Measurements from ENCODE around the gene PTPRK. TPM values are rescaled to one million over a fixed set of nuclear protein-coding genes. Genes with fewer than 3 reads are reported as not detected.

PTPRK gene
- total RNA-seq, 1 experiment from 2014 or later = 34.2 TPM

- POLR2A ChIA-PET = no interaction called here
- intact Hi-C loops (cut with micrococcal nuclease) = no loop called here
- no peak for TF ChIP-seq ATF3 (IDR thresholded peaks at IDR 0.05)
- TF ChIP-seq JUND (IDR thresholded peaks at IDR 0.05) = no peak
- TF ChIP-seq YY1 (IDR thresholded peaks at IDR 0.05; ENCODE audit: extremely low read depth, insufficient replicate concordance, low read depth, low read length) = no peak
- TF ChIP-seq EGR1 (IDR thresholded peaks at IDR 0.05; ENCODE audit: low read depth) = no peak
- TF ChIP-seq ZNF274 (IDR thresholded peaks at IDR 0.05; ENCODE audit: low read depth, low read length) = no peak
- no peak for TF ChIP-seq SRF (IDR thresholded peaks at IDR 0.05; ENCODE audit: low read depth)
- no peak for TF ChIP-seq POLR2A (IDR thresholded peaks at IDR 0.05; ENCODE audit: borderline replicate concordance, extremely low read depth, insufficient read depth, insufficient read length)
- TF ChIP-seq CEBPB (IDR thresholded peaks at IDR 0.05; ENCODE audit: low read depth) = no peak
- no peak for TF ChIP-seq MAX (IDR thresholded peaks at IDR 0.05)
- TF ChIP-seq RAD21 (IDR thresholded peaks at IDR 0.05; ENCODE audit: low read depth) = no peak
- TF ChIP-seq CTCF (IDR thresholded peaks at IDR 0.05 in 2 of 3, conservative IDR thresholded peaks at IDR 0.05 in 1 of 3; ENCODE audit: borderline replicate concordance in 1 of 3, insufficient read depth in 1 of 3, low read depth in 2 of 3, low read length in 2 of 3) = no peak
- no peak for TF ChIP-seq ELF1 (IDR thresholded peaks at IDR 0.05; ENCODE audit: borderline replicate concordance, low read depth)
- TF ChIP-seq ZBTB33 (IDR thresholded peaks at IDR 0.05; ENCODE audit: extremely low read depth, insufficient replicate concordance, low read length) = no peak
- TF ChIP-seq EZH2phosphoT487 (IDR thresholded peaks at IDR 0.05; ENCODE audit: borderline replicate concordance) = no peak
- H3K36me3 ChIP-seq (ENCODE audit: control insufficient read depth in 1 of 2, insufficient read depth in 2 of 2, low read length in 2 of 2) = no peaks in the 10 kb centered on the region
- no peaks in the 10 kb centered on the region for H3K27me3 ChIP-seq (ENCODE audit: insufficient read depth, low read length)
- no peaks in the 10 kb centered on the region for H3K9me2 ChIP-seq (ENCODE audit: insufficient read depth)
- peaks cover 9 to 16% of the 10 kb centered on the region in 2 experiments; a peak in 3 of 4 replicates for H3K4me1 ChIP-seq (ENCODE audit: control insufficient read depth in 1 of 2, insufficient read depth in 2 of 2, low read length in 2 of 2)
- no peak overlapping the region for H3K4me3 ChIP-seq (replicated peaks in 1 of 2; ENCODE audit: low read depth in 1 of 2, low read length in 2 of 2)
- H3K9ac ChIP-seq (ENCODE audit: low read length) = no peak overlapping the region
- RAD21 ChIA-PET (ENCODE audit: low non-redundant PET in 1 of 2, low total read pairs in 2 of 2, uncharacterized antibody in 2 of 2, unreplicated experiment in 2 of 2) = no interaction called here
- H3K79me2 ChIP-seq (ENCODE audit: insufficient read depth, low read length) = no peaks in the 10 kb centered on the region
- DNase-seq (ENCODE audit: low read depth, low spot score) (no peak), ATAC-seq (no peak)
- H4K20me1 ChIP-seq (ENCODE audit: insufficient read depth) = no peaks in the 10 kb centered on the region
- no peak overlapping the region for H3K27ac ChIP-seq (ENCODE audit: low read depth, low read length)
- H3K4me2 ChIP-seq (ENCODE audit: low read length) = no peak overlapping the region
- BruUV-seq (replicated peaks) = no TSS peak
- H3K9me3 ChIP-seq (ENCODE audit: control insufficient read depth in 1 of 2, insufficient read depth in 1 of 2, low read depth in 1 of 2, low read length in 2 of 2) = no peaks in the 10 kb centered on the region
- no peak overlapping the region for H2AFZ ChIP-seq (ENCODE audit: low read depth, low read length, poor library complexity, severe bottlenecking)
- CTCF ChIA-PET = no interaction called here
These were observed 154.8 kb downstream of the PTPRK start for GRCh38 chr6:128365520-128366160.
